NB4 (cell line): Measurements from ENCODE around the gene PNMA8A.
A peak's percentile ranks its signal among the peaks of the same experiment; 100 is the strongest.

Experiments used
- DNase-seq: peaks from one replicate; pipeline ENCODE4 v3.0.0; 2010; ENCODE audit warnings: low read depth
- H3K4me3 ChIP-seq: one replicate; pipeline ENCODE4 v1.5.1; 2011; ENCODE audit warnings: mild to moderate bottlenecking, low read depth, low read length, moderate library complexity
- MYC ChIP-seq: IDR thresholded peaks from 2 replicates; pipeline ENCODE4 v1.6.1; 2011; ENCODE audit warnings: low read depth, low read length
- POLR2A ChIP-seq: IDR thresholded peaks from 2 replicates; pipeline ENCODE4 v1.6.1; 2011; ENCODE audit warnings: mild to moderate bottlenecking; ENCODE audit not compliant: insufficient read length; ENCODE audit errors: extremely low read depth
- TF ChIP-seq, protein P1 (sequence below): IDR thresholded peaks from one replicate; pipeline ENCODE4 v1.5.1; 2012; ENCODE audit warnings: low read depth, low read length
- TF ChIP-seq, protein P2 (sequence below): IDR thresholded peaks from 2 replicates; pipeline ENCODE4 v1.6.1; 2011; ENCODE audit warnings: low read depth, low read length

Gene PNMA8A

DNA sequence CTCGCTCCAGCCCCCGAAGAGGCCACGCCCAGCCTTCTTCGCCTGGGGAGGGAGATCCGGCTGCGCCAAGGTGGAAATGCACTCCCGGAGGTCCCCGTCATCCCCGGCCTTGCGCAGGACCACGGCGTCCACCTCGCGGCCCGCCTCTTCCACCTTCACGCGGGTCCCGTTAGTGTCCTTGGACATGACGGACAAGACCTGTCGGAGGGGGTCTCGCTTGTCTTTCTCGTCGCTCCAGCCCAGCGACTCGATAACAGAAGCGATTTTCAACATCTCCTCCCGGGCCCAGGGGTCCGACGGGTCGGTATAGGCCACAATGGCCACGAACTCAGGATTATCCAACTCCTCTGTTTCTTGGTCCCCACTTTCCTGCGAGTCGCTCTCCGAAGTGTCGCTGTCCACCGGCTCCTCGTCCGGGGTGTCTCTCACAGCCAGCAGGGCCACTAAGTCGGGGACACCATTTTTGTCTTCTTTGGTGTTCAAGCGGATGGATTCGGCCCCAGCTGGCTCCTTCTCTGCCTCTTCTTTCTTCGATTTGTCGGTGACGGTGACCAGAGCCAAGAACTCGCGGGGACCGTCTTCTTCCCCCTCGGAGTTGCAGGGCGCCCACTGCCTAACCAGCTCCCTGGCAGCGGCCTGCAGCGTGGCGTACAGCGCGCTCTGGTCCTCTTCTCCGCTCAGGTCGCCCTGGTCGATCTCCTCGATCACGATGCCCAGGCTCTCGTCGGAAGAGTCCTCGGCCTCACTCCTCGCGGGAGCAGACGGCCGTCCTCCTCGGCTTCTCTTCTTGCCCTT lies 23.0 kb upstream of the PNMA8A start:
- TF ChIP-seq MYC (no peak), POLR2A (no peak)
- TF ChIP-seq, protein P1, sequence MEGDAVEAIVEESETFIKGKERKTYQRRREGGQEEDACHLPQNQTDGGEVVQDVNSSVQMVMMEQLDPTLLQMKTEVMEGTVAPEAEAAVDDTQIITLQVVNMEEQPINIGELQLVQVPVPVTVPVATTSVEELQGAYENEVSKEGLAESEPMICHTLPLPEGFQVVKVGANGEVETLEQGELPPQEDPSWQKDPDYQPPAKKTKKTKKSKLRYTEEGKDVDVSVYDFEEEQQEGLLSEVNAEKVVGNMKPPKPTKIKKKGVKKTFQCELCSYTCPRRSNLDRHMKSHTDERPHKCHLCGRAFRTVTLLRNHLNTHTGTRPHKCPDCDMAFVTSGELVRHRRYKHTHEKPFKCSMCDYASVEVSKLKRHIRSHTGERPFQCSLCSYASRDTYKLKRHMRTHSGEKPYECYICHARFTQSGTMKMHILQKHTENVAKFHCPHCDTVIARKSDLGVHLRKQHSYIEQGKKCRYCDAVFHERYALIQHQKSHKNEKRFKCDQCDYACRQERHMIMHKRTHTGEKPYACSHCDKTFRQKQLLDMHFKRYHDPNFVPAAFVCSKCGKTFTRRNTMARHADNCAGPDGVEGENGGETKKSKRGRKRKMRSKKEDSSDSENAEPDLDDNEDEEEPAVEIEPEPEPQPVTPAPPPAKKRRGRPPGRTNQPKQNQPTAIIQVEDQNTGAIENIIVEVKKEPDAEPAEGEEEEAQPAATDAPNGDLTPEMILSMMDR, result no peak
- TF ChIP-seq, protein P2, sequence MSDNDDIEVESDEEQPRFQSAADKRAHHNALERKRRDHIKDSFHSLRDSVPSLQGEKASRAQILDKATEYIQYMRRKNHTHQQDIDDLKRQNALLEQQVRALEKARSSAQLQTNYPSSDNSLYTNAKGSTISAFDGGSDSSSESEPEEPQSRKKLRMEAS, result no peak
- no peak overlapping the region for H3K4me3 ChIP-seq
- DNase-seq, result no peak

DNA sequence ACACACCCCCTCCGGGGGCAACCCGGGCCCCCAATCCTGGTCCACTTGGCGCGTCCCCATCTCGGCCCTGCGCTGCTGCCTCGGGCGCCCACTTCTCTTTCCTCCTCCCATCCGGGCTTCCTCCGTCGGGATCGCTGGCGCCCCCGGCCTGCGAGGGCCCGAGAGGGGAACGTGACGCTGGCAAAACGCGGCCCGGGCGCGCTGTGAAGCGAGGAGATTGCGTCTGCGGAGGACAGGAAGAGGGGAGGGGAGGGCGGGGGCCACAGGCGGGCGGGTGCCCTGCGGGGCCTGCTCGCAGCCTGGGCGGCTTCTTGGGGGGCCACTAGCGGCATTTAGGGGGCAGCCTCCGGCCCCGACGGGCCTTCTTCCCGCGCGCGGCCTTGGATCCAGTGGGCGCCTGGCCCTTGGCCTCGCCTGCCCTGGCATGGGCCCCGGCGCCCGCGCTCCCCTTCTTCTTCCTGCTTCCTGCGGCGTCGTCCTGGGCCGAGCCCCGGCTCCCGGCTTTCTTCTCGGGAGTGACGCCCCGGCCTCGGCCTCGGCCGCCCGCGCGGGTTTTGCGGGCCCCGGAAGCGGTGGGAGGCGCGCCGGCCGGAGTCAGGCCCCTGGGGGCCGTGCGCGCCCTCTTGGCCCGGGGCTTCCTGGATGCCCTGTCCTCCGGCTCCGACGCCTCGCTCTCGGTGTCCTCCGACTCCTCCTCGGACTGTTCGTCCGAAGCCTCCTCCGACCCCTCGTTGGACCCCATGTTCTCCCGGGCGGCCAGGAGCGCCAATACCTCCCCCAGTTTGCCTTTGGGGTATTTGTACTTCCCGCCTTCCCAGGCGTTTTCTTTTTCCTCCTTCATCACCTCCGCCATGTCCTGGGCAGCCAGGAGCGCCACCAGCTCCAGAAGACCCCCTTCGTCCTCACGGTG lies 22.1 kb upstream of the PNMA8A start:
- H3K4me3 ChIP-seq, result no peak overlapping the region
- peak; percentile 56 for DNase-seq
- no peak for TF ChIP-seq MYC
- TF ChIP-seq, protein P1, result no peak
- TF ChIP-seq, protein P2, result no peak
- no peak for TF ChIP-seq POLR2A

DNA sequence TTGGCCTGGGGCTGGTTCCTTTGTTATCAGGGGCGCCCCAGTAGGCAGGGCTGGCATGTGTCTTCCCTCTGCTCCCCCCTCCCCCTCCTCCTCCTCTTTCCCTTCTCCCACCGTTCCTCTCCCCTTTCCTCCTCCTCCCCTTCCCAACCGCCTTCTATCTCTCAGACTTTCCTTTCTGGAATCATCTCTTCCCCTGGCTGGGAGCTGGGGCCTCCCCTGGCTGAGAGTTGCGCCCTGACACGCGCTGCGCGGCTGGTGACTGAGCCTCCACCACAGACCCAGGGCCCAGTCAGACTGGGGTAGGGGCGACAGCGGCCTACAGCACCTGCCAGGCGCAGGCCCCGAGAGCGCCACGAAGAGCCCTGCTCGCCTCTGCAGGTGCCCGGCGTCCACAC lies 21.5 kb upstream of the PNMA8A start:
- no peak for TF ChIP-seq POLR2A
- TF ChIP-seq, protein P1, result no peak
- TF ChIP-seq MYC, result no peak
- TF ChIP-seq, protein P2, result no peak
- no peak overlapping the region for H3K4me3 ChIP-seq
- DNase-seq, result no peak

DNA sequence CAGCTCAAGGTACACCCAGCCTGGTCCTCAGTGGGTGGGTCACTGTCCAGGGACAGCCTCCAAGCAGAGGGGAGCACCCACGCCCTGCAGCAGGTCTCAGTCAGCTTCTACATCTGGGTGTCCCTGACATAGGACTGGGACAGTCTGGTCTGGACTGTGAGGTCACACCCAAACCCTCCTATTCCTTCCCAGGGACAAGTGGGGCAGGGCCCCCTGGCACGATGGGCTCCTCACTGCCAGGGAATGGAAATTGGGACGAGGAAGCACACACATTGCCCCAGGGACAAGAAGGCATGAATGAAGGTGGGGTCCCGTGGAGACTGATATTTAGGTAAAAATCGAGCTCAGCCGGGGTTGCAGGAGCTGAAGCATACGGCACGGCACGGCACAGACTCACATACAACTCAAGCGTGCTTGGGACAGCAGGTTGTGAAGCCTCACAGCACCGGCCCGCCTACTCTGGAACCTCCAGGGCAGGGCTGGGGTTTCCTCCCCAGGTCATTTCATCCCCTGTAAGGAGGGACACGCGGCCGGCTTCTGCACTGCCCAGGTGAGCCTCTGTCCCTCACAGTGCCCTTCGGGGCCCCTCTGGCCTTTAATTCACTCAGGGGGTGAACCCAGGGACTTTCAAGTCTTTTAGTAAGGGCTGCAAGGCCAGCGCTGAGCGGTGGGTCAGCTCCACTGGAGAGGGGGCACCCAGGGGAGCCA lies 20.8 kb upstream of the PNMA8A start:
- H3K4me3 ChIP-seq, result no peak overlapping the region
- DNase-seq, result no peak
- TF ChIP-seq POLR2A (no peak), MYC (no peak)
- TF ChIP-seq, protein P1, result no peak
- TF ChIP-seq, protein P2, result no peak

DNA sequence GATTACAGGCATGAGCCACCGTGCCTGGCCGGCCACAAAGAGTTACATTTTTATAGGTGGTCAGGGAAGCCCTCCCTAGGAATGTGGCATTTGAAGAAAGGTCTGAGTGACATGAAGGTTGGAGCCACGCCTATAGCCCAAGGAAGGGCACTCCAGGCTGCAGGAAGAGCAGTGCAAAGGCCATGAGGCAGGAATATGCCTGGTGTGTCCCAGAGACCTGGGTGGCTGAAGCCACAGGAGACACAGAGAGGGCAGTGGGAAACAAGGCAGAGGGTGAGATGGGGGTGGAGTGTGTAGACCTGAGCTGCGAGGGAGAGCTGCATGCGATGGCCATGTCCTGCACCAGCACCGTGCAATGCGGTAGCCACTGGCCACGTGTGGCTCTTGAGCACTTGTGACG lies 19.4 kb upstream of the PNMA8A start:
- H3K4me3 ChIP-seq, result no peak overlapping the region
- TF ChIP-seq, protein P2, result no peak
- TF ChIP-seq MYC, result no peak
- no peak for TF ChIP-seq POLR2A
- TF ChIP-seq, protein P1, result no peak
- DNase-seq, result no peak
